A549 (cell line): ENCODE results near the gene GAA. TPM values are rescaled to one million over a fixed set of nuclear protein-coding genes. Genes with fewer than 3 reads are reported as not detected.

Source experiments
- ATAC-seq, 2 experiments: fragments of 200-7000 bp in 1 of 2; fragments of >200 bp in 1 of 2; cut with Nextera tagmentation in 1 of 2; cut with Tn5 transposase in 1 of 2; 3 replicates each; pipeline versions ENCODE4 v1.8.0 to v1.9.1; 2018 to 2020; ENCODE audit warnings: mild to moderate bottlenecking in 1 of 2, moderate library complexity in 1 of 2
- CTCF ChIA-PET: fragments of 300-600 bp; sonication (Branson Sonifier 250); formaldehyde crosslinking; extraction: SDS; loops from one replicate; lab custom pipeline; 2021; ENCODE audit warnings: antibody characterized with exemption, inconsistent platforms; lab: Yijun Ruan, JAX
- POLR2A ChIA-PET: fragments of 350-600 bp; formaldehyde crosslinking; extraction: SDS; loops from one replicate; lab custom pipeline; 2021; ENCODE audit warnings: antibody characterized with exemption, inconsistent platforms; lab: Yijun Ruan, JAX
- DNase-seq, 2 experiments: peaks; one replicate each; pipeline versions ENCODE4 v3.0.0 to v3.0.0-alpha.2; 2011 to 2016; ENCODE audit warnings: low read depth in 1 of 2, low spot score in 1 of 2
- FAIRE-seq: peaks from 2 replicates; lab custom pipeline; 2011; peaks lifted over from hg19 to GRCh38; lab: Jason Lieb, UNC
- H3K27ac ChIP-seq, 2 experiments: fragments of >200 bp; sonication (Bioruptor Twin); formaldehyde crosslinking; 3 replicates each; pipeline ENCODE4 v1.5.1; 2016 to 2017
- H3K4me1 ChIP-seq: fragments of >200 bp; sonication (Bioruptor Twin); formaldehyde crosslinking; 3 replicates; pipeline ENCODE4 v1.6.1; 2016
- H3K4me2 ChIP-seq: fragments of >200 bp; sonication (Bioruptor Twin); formaldehyde crosslinking; 3 replicates; pipeline ENCODE4 v1.6.1; 2016
- H3K4me3 ChIP-seq: fragments of >200 bp; sonication (Bioruptor Twin); formaldehyde crosslinking; 3 replicates; pipeline ENCODE4 v1.5.1; 2016
- H3K9me3 ChIP-seq: fragments of >200 bp; sonication (Bioruptor Twin); formaldehyde crosslinking; 3 replicates; pipeline ENCODE4 v1.6.1; 2016
- BHLHE40 ChIP-seq: IDR thresholded peaks from 2 replicates; pipeline ENCODE4 v1.6.1; 2012; ENCODE audit warnings: low read depth, low read length, inconsistent platforms
- CBX2 ChIP-seq: fragments of 200-600 bp; sonication (generic); IDR thresholded peaks from 2 replicates; pipeline ENCODE4 v1.6.1; 2016; ENCODE audit warnings: low read depth, mild to moderate bottlenecking, borderline replicate concordance
- CHD2 ChIP-seq: fragments of 150-350 bp; IDR thresholded peaks from 2 replicates; pipeline ENCODE4 v1.6.1; 2014; ENCODE audit warnings: low read length; ENCODE audit not compliant: partially characterized antibody
- CHD4 ChIP-seq: fragments of 200-600 bp; sonication (generic); IDR thresholded peaks from 2 replicates; pipeline ENCODE4 v1.6.1; 2016; ENCODE audit warnings: antibody characterized with exemption, mild to moderate bottlenecking, borderline replicate concordance
- EHF ChIP-seq: fragments of 250-450 bp; sonication (Bioruptor Pico); IDR thresholded peaks from 2 replicates; pipeline ENCODE4 v1.5.0; 2020; ENCODE audit warnings: mild to moderate bottlenecking
- ESRRA ChIP-seq: fragments of 150-350 bp; IDR thresholded peaks from 2 replicates; pipeline ENCODE4 v1.6.1; 2014; ENCODE audit warnings: mild to moderate bottlenecking, low read length, borderline replicate concordance
- FOSB ChIP-seq: fragments of 250-450 bp; sonication (Bioruptor Pico); IDR thresholded peaks from 2 replicates; pipeline ENCODE4 v1.5.0; 2020; ENCODE audit warnings: mild to moderate bottlenecking, moderate library complexity
- FOSL2 ChIP-seq, 2 experiments: fragments of 450-650 bp in 1 of 2; fragments of >200 bp in 1 of 2; sonication (Bioruptor Twin) in 1 of 2; formaldehyde crosslinking; IDR thresholded peaks; 2 replicates each; pipeline versions ENCODE4 v1.5.0 to v1.6.1; 2016 to 2020; ENCODE audit warnings: mild to moderate bottlenecking in 1 of 2, moderate library complexity in 1 of 2
- HDAC2 ChIP-seq: fragments of 200-600 bp; sonication (generic); IDR thresholded peaks from 2 replicates; pipeline ENCODE4 v1.6.1; 2016
- HEYL ChIP-seq: fragments of 250-450 bp; sonication (Bioruptor Pico); IDR thresholded peaks from 2 replicates; pipeline ENCODE4 v1.8.0; 2021; ENCODE audit warnings: mild to moderate bottlenecking, moderate library complexity
- HOXA7 ChIP-seq: fragments of 250-450 bp; sonication (Bioruptor Pico); IDR thresholded peaks from 2 replicates; pipeline ENCODE4 v1.5.0; 2020; ENCODE audit warnings: mild to moderate bottlenecking, moderate library complexity
- HOXB5 ChIP-seq: fragments of 250-450 bp; sonication (Bioruptor Pico); IDR thresholded peaks from 2 replicates; pipeline ENCODE4 v1.5.0; 2020; ENCODE audit warnings: mild to moderate bottlenecking, moderate library complexity
- JUN ChIP-seq, 2 experiments: fragments of >200 bp; sonication (Bioruptor Twin); formaldehyde crosslinking; IDR thresholded peaks; 2 replicates in 1 of 2; 3 replicates in 1 of 2; pipeline ENCODE4 v1.6.1; 2016 to 2017
- KDM1A ChIP-seq: fragments of 200-600 bp; sonication (generic); IDR thresholded peaks from 2 replicates; pipeline ENCODE4 v1.6.1; 2016; ENCODE audit warnings: low read depth, mild to moderate bottlenecking
- KDM5A ChIP-seq: fragments of 200-600 bp; sonication (generic); IDR thresholded peaks from 2 replicates; pipeline ENCODE4 v1.6.1; 2016; ENCODE audit warnings: antibody characterized with exemption, mild to moderate bottlenecking
- MAFK ChIP-seq: fragments of 450-650 bp; IDR thresholded peaks from 2 replicates; pipeline ENCODE4 v1.6.1; 2014; ENCODE audit not compliant: partially characterized antibody
- NFE2L2 ChIP-seq: fragments of 150-350 bp; conservative IDR thresholded peaks from 2 replicates; pipeline ENCODE4 v1.6.1; 2014; ENCODE audit warnings: low read length
- NPAS2 ChIP-seq: fragments of 250-450 bp; sonication (Bioruptor Pico); IDR thresholded peaks from 2 replicates; pipeline ENCODE4 v1.8.0; 2022; ENCODE audit warnings: mild to moderate bottlenecking, moderate library complexity, borderline replicate concordance
- NR3C1 ChIP-seq: fragments of >200 bp; sonication (Bioruptor Twin); formaldehyde crosslinking; IDR thresholded peaks from 3 replicates; pipeline ENCODE4 v1.6.1; 2017
- PHF8 ChIP-seq: fragments of 200-600 bp; sonication (generic); IDR thresholded peaks from 2 replicates; pipeline ENCODE4 v1.6.1; 2016; ENCODE audit warnings: low read depth, mild to moderate bottlenecking, antibody characterized with exemption, moderate library complexity, borderline replicate concordance
- RARB ChIP-seq: fragments of 250-450 bp; sonication (Bioruptor Pico); IDR thresholded peaks from 2 replicates; pipeline ENCODE4 v1.8.0; 2021; ENCODE audit warnings: mild to moderate bottlenecking, moderate library complexity
- RNF2 ChIP-seq: fragments of 200-600 bp; sonication (generic); IDR thresholded peaks from 2 replicates; pipeline ENCODE4 v1.6.1; 2016; ENCODE audit warnings: low read depth, mild to moderate bottlenecking, antibody characterized with exemption, moderate library complexity, borderline replicate concordance
- SMC3 ChIP-seq: fragments of >200 bp; sonication (Bioruptor Twin); formaldehyde crosslinking; IDR thresholded peaks from 3 replicates; pipeline ENCODE4 v1.6.1; 2018; ENCODE audit warnings: inconsistent platforms
- TFCP2L1 ChIP-seq: fragments of 250-450 bp; sonication (Bioruptor Pico); IDR thresholded peaks from 2 replicates; pipeline ENCODE4 v1.5.0; 2021; ENCODE audit warnings: mild to moderate bottlenecking
- ZFP36 ChIP-seq: fragments of 450-650 bp; IDR thresholded peaks from 2 replicates; pipeline ENCODE4 v1.6.1; 2014; ENCODE audit warnings: borderline replicate concordance; ENCODE audit not compliant: partially characterized antibody
- ZNF302 ChIP-seq: fragments of 250-450 bp; sonication (Bioruptor Pico); IDR thresholded peaks from 2 replicates; pipeline ENCODE4 v1.9.0; 2021; ENCODE audit warnings: inconsistent platforms, mild to moderate bottlenecking, moderate library complexity
- WGBS: methylation state at CpG from one replicate; pipeline ENCODE4 v1.1.6; 2017; ENCODE audit errors: missing lambda C conversion rate; 5-methylcytosine and 5-hydroxymethylcytosine counted together
- polyA plus RNA-seq, 4 experiments: library from polyadenylated mRNA; depleted of rRNA in 3 of 4; stranded (reverse); fragments of >200 nt; fragmentation: RNase III in 1 of 4; extraction: RNeasy Plus Mini Kit Qiagen cat#74134 plus additional on column Dnase treatment in 1 of 4; gene quantifications; 2 replicates in 3 of 4; 3 replicates in 1 of 4; pipeline ENCODE4 v1.2.3, GENCODE V29; 2011 to 2017
- TF ChIP-seq, protein P1 (sequence below): fragments of >200 bp; sonication (Bioruptor Twin); formaldehyde crosslinking; IDR thresholded peaks from 3 replicates; pipeline ENCODE4 v1.5.1; 2016
- TF ChIP-seq, protein P2 (sequence below): fragments of >200 bp; sonication (Bioruptor Twin); formaldehyde crosslinking; IDR thresholded peaks from 2 replicates; pipeline ENCODE4 v1.6.1; 2016
- TF ChIP-seq, protein P3 (sequence below): IDR thresholded peaks from 2 replicates; pipeline ENCODE4 v1.6.1; 2012; ENCODE audit warnings: low read depth, borderline replicate concordance
- TF ChIP-seq, protein P4 (sequence below): IDR thresholded peaks from 2 replicates; pipeline ENCODE4 v1.6.1; 2012

GAA gene
- polyA plus RNA-seq, 2 of the 4 experiments (the other 2 are of a cell fraction), result 5.7 to 47.4 TPM

DNA sequence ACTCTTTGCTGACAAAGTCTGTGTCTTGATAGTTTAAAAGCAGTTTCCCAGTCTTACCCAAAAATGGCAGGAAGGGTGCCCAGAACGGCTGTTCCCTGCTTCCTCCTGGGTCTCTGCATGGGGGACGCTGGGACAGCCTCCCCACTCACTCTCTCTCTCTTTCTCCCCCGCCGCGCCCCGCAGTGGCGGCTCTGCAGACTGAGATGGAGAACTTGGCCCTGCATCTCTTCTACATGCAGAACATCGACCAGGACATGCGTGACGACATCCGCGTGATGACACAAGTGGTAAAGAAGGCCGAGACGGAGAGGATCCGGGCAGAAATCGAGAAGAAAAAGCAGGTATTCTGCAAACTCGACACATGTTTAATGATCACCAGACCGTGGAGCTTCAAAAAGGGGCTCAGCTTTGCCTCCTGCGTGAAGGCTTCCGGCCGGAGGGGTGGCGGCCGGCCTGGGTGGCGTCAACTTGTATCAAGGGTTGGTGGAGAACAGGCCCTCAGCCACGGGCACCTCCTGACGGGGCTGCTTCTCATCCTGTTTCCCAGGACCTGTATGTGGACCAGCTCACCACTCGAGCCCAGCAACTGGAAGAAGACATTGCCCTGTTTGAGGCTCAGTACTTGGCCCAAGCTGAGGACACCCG, 42.9 kb upstream of the GAA start:
- 90% methylated on average over 28 of the region's 28 CpGs for WGBS
- Histone ChIP-seq H3K27ac (no peak overlapping the region), H3K9me3 (no peaks in the 10 kb centered on the region), H3K4me1 (peaks cover 2% of the 10 kb centered on the region; the same call in 1 of the 3 replicates), H3K4me3 (no peak overlapping the region), H3K4me2 (no peak overlapping the region)
- ChIA-PET CTCF (interaction anchor here (0.7 to 2.8 kb wide), 4 partner anchors 24 to 53 kb away, joined by 5 to 12 read pairs (median 7); partner anchors contain the start of gene GAA), POLR2A (no interaction called here)
- DNase-seq, result no peak
- no peak; a peak in 1 of 6 replicates for ATAC-seq
- no peak for FAIRE-seq
- TF ChIP-seq PHF8 (no peak), KDM5A (no peak), NR3C1 (no peak), CHD2 (no peak), ESRRA (no peak), HDAC2 (no peak), CBX2 (no peak), RARB (CRISPR knock-in tag) (no peak), MAFK (no peak), SMC3 (no peak), HOXB5 (no peak), NPAS2 (CRISPR knock-in tag) (no peak), BHLHE40 (no peak), TFCP2L1 (no peak)
- TF ChIP-seq, protein P1, sequence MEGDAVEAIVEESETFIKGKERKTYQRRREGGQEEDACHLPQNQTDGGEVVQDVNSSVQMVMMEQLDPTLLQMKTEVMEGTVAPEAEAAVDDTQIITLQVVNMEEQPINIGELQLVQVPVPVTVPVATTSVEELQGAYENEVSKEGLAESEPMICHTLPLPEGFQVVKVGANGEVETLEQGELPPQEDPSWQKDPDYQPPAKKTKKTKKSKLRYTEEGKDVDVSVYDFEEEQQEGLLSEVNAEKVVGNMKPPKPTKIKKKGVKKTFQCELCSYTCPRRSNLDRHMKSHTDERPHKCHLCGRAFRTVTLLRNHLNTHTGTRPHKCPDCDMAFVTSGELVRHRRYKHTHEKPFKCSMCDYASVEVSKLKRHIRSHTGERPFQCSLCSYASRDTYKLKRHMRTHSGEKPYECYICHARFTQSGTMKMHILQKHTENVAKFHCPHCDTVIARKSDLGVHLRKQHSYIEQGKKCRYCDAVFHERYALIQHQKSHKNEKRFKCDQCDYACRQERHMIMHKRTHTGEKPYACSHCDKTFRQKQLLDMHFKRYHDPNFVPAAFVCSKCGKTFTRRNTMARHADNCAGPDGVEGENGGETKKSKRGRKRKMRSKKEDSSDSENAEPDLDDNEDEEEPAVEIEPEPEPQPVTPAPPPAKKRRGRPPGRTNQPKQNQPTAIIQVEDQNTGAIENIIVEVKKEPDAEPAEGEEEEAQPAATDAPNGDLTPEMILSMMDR, result no peak
- TF ChIP-seq, all 56 proteins: peak for 0

DNA sequence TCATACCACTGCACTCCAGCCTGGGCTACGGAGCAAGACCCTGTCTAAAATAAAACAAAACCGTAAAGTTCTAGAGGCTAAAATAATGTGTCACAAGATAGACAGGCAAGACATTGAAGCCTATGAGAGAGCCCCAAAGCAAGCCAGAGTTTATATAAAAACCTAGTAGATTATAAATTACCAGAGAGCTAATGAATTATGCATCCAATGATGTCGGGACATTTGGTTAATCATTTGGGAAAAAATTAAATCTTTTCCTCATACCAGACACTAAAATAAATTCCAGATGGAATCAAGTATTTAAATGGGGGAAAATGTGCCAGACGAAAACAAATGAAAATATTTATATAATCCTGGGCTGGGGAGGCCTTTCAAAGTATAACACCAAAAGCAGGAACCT, 40.7 kb upstream of the GAA start:
- DNase-seq, result no peak

More for the DNA sequence above, 40.7 kb upstream of the GAA start:
- TF ChIP-seq, protein P2, sequence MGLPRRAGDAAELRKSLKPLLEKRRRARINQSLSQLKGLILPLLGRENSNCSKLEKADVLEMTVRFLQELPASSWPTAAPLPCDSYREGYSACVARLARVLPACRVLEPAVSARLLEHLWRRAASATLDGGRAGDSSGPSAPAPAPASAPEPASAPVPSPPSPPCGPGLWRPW, result no peak
- no peak for TF ChIP-seq HDAC2
- no peak for TF ChIP-seq ZNF302 (CRISPR knock-in tag)
- TF ChIP-seq PHF8, result no peak
- TF ChIP-seq CHD2, result no peak
- no peak for TF ChIP-seq CHD4
- no peak for TF ChIP-seq FOSL2 (IDR thresholded peaks at IDR 0.05)
- no peak for TF ChIP-seq FOSL2 (CRISPR knock-in tag; IDR thresholded peaks at IDR 0.05)
- no peak for TF ChIP-seq JUN (IDR thresholded peaks at IDR 0.05)
- TF ChIP-seq HOXA7 (CRISPR knock-in tag), result no peak
- TF ChIP-seq RNF2, result no peak
- TF ChIP-seq ZFP36, result no peak
- no peak for TF ChIP-seq NFE2L2
- TF ChIP-seq KDM1A, result no peak
- no peak for TF ChIP-seq HEYL (CRISPR knock-in tag)
- TF ChIP-seq, protein P3, sequence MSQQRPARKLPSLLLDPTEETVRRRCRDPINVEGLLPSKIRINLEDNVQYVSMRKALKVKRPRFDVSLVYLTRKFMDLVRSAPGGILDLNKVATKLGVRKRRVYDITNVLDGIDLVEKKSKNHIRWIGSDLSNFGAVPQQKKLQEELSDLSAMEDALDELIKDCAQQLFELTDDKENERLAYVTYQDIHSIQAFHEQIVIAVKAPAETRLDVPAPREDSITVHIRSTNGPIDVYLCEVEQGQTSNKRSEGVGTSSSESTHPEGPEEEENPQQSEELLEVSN, result no peak
- TF ChIP-seq, protein P4, sequence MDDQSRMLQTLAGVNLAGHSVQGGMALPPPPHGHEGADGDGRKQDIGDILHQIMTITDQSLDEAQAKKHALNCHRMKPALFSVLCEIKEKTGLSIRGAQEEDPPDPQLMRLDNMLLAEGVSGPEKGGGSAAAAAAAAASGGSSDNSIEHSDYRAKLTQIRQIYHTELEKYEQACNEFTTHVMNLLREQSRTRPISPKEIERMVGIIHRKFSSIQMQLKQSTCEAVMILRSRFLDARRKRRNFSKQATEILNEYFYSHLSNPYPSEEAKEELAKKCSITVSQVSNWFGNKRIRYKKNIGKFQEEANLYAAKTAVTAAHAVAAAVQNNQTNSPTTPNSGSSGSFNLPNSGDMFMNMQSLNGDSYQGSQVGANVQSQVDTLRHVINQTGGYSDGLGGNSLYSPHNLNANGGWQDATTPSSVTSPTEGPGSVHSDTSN, result no peak
- TF ChIP-seq FOSB (CRISPR knock-in tag), result no peak
- no peak for TF ChIP-seq EHF (CRISPR knock-in tag)
- no peak overlapping the region; a peak in 1 of 6 replicates for H3K27ac ChIP-seq
- ChIA-PET POLR2A (interaction anchor here (0.6 kb wide), 1 partner anchor 107 kb away, joined by 4 read pairs; no protein-coding TSS in a partner anchor), CTCF (interaction anchor here (0.6 to 2.8 kb wide), 2 partner anchors 53 to 271 kb away, joined by 3 to 12 read pairs; no protein-coding TSS in a partner anchor)
- 80% methylated on average over 4 of the region's 4 CpGs for WGBS
- peak; percentile 67 for FAIRE-seq
- H3K4me2 ChIP-seq, result no peak overlapping the region
- no peak overlapping the region for H3K4me3 ChIP-seq
- ATAC-seq, result no peak
- H3K9me3 ChIP-seq, result no peaks in the 10 kb centered on the region
- H3K4me1 ChIP-seq, result peaks cover 17% of the 10 kb centered on the region
